Ovary (tissue), 9 donors: ENCODE measurements around the gene C17orf100. TPM values are rescaled to one million over a fixed set of nuclear protein-coding genes. Genes with fewer than 3 reads are reported as not detected.

Source experiments
- DNase-seq, 5 donors: peaks; one replicate each; pipeline ENCODE4 v3.0.0-alpha.2; 2019 to 2020
- H3K27ac ChIP-seq, 2 donors: fragments of 200-600 bp; one replicate each; pipeline versions ENCODE4 v1.5.1 to v1.8.0; 2019 to 2022
- H3K27me3 ChIP-seq: fragments of 200-600 bp; one replicate; pipeline ENCODE4 v1.8.0; 2022
- H3K36me3 ChIP-seq: fragments of 200-600 bp; sonication (generic); one replicate; pipeline ENCODE4 v1.5.1; 2019
- H3K4me1 ChIP-seq: one replicate; pipeline ENCODE4 v1.8.1; 2013; ENCODE audit warnings: mild to moderate bottlenecking, moderate library complexity; ENCODE audit not compliant: insufficient read depth
- H3K4me3 ChIP-seq: fragments of 200-600 bp; sonication (generic); one replicate; pipeline ENCODE4 v1.5.1; 2017
- H3K9me3 ChIP-seq, 2 donors: fragments of 200-600 bp in 1 of 2; sonication (generic) in 1 of 2; one replicate each; pipeline versions ENCODE4 v1.5.1 to v1.8.1; 2013 to 2019; ENCODE audit warnings: mild to moderate bottlenecking in 1 of 2, moderate library complexity in 1 of 2
- CTCF ChIP-seq, 3 donors: fragments of 450-650 bp in 2 of 3; fragments of 200-600 bp in 1 of 3; IDR thresholded peaks; one replicate each; pipeline versions ENCODE4 v1.5.1 to v1.8.0; 2016 to 2022; ENCODE audit warnings: antibody characterized with exemption in 3 of 3, mild to moderate bottlenecking in 1 of 3
- EP300 ChIP-seq: sonication (generic); formaldehyde crosslinking; IDR thresholded peaks from one replicate; pipeline ENCODE4 v1.6.1; 2017; ENCODE audit warnings: antibody characterized with exemption
- POLR2A ChIP-seq: fragments of 450-650 bp; IDR thresholded peaks from one replicate; pipeline ENCODE4 v1.6.1; 2017; ENCODE audit warnings: antibody characterized with exemption, mild to moderate bottlenecking, moderate library complexity
- WGBS, 3 donors: extraction: QIAGEN DNeasy Blood & Tissue Kit in 1 of 3; methylation state at CpG; one replicate each; pipeline versions ENCODE4 v1.1.5 to v1.1.7; 2013 to 2017; 5-methylcytosine and 5-hydroxymethylcytosine counted together
- intact Hi-C, 4 donors: fragments of 100-400 bp; cut with DNase I; formaldehyde crosslinking; loops; one replicate each; pipeline versions ENCODE4 v1.11.0 to v1.15.1; 2022 to 2023
- polyA plus RNA-seq, 2 donors: library from polyadenylated mRNA; stranded (reverse); fragments of 200-250 nt in 1 of 2; fragments of 350-450 nt in 1 of 2; fragmentation: Illumina TruSeq in 1 of 2; extraction: RNeasy Lipid Tissue Mini Kit (QIAGEN cat#74804) in 1 of 2; gene quantifications; one replicate each; pipeline ENCODE4 v1.2.3, GENCODE V29; 2013 to 2014
- total RNA-seq, 7 donors: library from RNA; depleted of rRNA in 2 of 7; stranded (reverse); fragments of >200 nt in 2 of 7; fragmentation: NEBNext Ultra II Directional in 3 of 7; extraction: Animal tissue kit (Norgen Biotek cat#: 25700) in 3 of 7; gene quantifications; one replicate each; pipeline versions ENCODE4 v1.1.0 to v1.2.4, GENCODE V29; 2016 to 2023
- donor health status: DM: no; HTN: no; CAD: no; lungs with moderate emphysema.
- donor health status: DM: no; HTN: no; CAD: no.
- donor health status: Bipolar disorder and iron deficiency.
- donor health status: DM: yes; HTN: yes; CAD: no.
- donor health status: DM: no; HTN: no; CAD: no.
- donor health status: DM: yes; HTN: yes; CAD: no.

C17orf100 gene
- total and polyA plus RNA-seq, 9 donors, result 0.81 to 2.1 (median 1.6) TPM

GRCh38 chr17:6683081-6683684, 31.6 kb downstream of the C17orf100 start:
- DNase-seq, result no peak
- Histone ChIP-seq H3K4me3 (no peak overlapping the region), H3K4me1 (no peaks in the 10 kb centered on the region), H3K36me3 (no peaks in the 10 kb centered on the region), H3K9me3 (no peaks in the 10 kb centered on the region), H3K27ac (no peak overlapping the region), H3K27me3 (no peaks in the 10 kb centered on the region)
- TF ChIP-seq EP300, result no peak
- TF ChIP-seq CTCF (IDR thresholded peaks at IDR 0.05), result no peak
- TF ChIP-seq POLR2A, result no peak
- intact Hi-C loops, result no loop called here
- WGBS, 3 donors, result 90 to 95% (median 93%) methylated on average over 3 of the region's 3 CpGs

GRCh38 chr17:6683730-6684459, 32.3 kb downstream of the C17orf100 start:
- Histone ChIP-seq H3K27me3 (no peaks in the 10 kb centered on the region), H3K4me1 (no peaks in the 10 kb centered on the region), H3K4me3 (no peak overlapping the region), H3K9me3 (no peaks in the 10 kb centered on the region), H3K27ac (no peak overlapping the region), H3K36me3 (no peaks in the 10 kb centered on the region)
- WGBS, 3 donors, result 90 to 94% (median 92%) methylated on average over 3 of the region's 3 CpGs
- TF ChIP-seq CTCF (IDR thresholded peaks at IDR 0.05) (no peak), POLR2A (no peak)
- intact Hi-C loops, result no loop called here
- no peak for DNase-seq

GRCh38 chr17:6684460-6684783, 32.9 kb downstream of the C17orf100 start:
- H3K27ac ChIP-seq, result no peak overlapping the region
- intact Hi-C loops, result no loop called here
- H3K4me3 ChIP-seq, result no peak overlapping the region
- no peaks in the 10 kb centered on the region for H3K27me3 ChIP-seq
- no peaks in the 10 kb centered on the region for H3K36me3 ChIP-seq
- no peaks in the 10 kb centered on the region for H3K4me1 ChIP-seq
- no peak for TF ChIP-seq CTCF (IDR thresholded peaks at IDR 0.05)
- no peak for TF ChIP-seq EP300
- no peak for TF ChIP-seq POLR2A
- H3K9me3 ChIP-seq, result no peaks in the 10 kb centered on the region
- DNase-seq, result no peak
- WGBS, 3 donors, result 63 to 69% (median 67%) methylated on average over 7 of the region's 7 CpGs

DNA sequence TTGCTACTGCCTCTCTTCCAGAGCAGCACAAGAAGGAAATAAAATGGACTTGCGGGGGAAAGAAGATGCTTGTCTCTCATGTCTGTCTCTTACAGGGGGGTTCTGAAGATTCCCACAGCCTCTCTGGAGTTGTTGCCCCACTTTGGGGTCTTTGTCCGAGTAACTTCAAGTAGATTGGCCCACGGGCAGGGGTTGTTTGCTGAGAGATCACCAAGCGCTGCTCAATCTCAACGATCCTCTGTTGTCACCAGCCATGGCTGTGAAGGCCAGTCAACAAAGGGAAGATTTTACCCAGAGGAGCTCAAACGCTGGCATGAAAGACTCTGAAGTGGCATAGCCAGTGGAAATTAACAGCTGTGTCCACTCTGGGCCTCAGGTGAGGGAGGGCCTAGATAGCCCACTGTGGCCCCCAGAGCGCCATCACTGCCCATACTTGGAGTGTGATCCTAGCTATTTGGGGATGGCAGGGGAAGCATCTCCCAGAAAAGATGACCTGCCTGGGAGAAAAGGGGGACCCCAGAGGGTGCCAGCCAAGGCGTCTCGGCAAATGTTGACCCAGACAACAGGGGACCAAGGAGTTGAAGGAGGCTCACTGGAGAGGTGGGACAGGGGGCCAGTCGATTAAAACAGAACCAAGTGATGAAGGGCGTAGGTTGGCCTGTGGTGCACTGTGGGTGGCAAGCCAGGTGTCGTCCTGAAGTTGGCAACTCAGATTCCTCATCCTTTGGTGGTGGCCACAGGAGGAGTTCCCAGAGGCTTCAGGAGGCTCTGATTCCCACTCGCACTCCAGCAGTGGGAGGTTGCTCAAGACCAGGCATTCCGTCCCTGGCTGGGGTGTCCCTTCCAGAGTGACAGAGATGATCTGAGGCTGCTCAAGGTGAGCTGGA, 33.6 kb downstream of the C17orf100 start:
- no peak overlapping the region for H3K27ac ChIP-seq
- TF ChIP-seq POLR2A (no peak), CTCF (IDR thresholded peaks at IDR 0.05) (no peak), EP300 (no peak)
- DNase-seq, result no peak
- no peaks in the 10 kb centered on the region for H3K36me3 ChIP-seq
- intact Hi-C loops, result no loop called here
- WGBS, 3 donors, result 82 to 88% (median 85%) methylated on average over 14 of the region's 14 CpGs
- H3K4me3 ChIP-seq, result no peak overlapping the region
- H3K4me1 ChIP-seq, result no peaks in the 10 kb centered on the region
- H3K9me3 ChIP-seq, result no peaks in the 10 kb centered on the region
- H3K27me3 ChIP-seq, result no peaks in the 10 kb centered on the region
